RPMI7951 (cell line): Measurements from ENCODE around the gene CYSRT1. TPM values are rescaled to one million over a fixed set of nuclear protein-coding genes. Genes with fewer than 3 reads are reported as not detected.
"Not testable (repeated sequence)": the region's sequence is repeated elsewhere in the genome, so short reads cannot be mapped to it uniquely, and the experiment has no call there.

Experiments
- DNase-seq: peaks from one replicate; pipeline ENCODE4 v3.0.0-alpha.2; 2012; ENCODE audit warnings: low read depth
- total RNA-seq: library from RNA; depleted of rRNA; stranded (reverse); fragments of >200 nt; shearing (Covaris generic); gene quantifications from 2 replicates; pipeline ENCODE4 v1.2.3, GENCODE V29; 2014

The CYSRT1 gene
- total RNA-seq, 1 experiment from 2014 or later, result 0.36 TPM

DNA sequence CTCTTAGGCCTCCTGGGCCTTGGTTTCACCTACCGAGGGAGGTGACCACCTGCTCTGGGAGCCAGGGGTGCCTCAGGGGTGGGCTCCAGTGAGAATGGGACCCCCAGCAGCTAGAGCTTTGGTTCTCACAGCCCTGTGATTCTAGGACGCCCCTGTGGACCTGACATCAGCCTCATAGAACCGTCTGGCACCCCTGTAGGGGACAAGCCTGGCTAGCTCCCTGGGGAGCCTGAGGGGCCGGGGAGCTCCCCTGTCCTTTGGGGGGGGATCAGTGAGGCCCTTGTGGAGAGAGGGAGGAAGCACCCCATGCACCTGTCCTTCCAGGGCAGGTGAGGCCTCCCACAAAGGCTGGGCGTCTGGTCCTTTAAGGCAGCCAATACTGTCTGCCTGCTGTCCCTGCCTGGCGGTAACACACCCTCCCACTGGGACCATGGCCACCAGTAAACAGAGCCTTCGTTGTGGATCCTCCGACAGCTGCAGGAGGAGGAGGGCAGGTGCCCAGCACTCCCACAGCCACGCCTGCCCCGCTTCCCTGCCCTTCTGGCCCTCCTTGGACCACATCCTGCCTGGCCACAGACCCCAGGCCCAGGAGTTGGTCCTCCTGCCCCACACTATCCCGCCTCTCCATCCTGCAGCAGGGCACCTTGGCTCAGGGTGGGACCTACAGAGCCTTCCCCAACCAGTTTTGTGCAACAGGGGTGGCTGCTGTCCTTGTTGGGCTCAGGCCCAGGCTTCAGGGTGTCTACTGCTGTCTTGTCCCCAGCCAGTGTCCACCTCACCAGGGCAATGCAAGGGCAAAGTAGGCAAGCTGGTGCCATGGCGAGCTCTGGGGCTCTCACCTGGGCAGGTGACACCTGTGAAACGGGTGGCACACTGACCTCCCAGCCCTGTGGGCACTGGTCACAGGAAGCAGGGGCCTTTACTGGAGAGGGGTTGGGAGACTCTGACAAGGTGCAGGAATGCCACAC is 13.1 kb downstream of the CYSRT1 start:
- no peak for DNase-seq

DNA sequence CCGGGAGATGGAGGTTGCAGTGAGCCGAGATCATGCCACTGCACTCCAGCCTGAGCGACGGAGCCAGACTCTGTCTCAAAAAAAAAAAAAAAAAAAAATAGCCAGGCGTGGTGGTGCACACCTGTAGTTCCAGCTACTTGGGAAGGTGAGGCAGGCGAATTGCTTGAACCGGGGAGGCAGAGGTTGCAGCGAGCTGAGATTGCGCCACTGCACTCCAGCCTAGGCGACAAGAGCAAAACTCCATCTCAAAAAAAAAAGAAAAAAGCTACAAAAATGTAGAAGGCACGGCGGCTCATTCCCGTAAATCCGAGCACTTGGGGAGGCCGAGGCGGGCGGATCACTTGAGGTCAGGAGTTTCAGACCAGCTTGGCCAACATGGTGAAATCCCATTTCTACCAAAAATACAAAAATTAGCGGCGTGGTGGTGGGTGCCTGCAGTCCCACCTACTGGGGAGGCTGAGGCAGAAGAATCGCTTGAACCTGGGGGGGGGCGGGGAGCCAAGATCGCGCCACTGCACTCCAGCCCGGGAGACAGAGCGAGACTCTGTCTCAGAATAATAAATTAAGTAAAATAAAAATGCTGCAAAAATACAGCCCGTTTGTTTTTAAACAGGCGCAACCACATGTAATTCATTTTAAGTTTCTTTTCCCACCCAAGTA is 14.7 kb downstream of the CYSRT1 start:
- DNase-seq, result not testable (repeated sequence)

DNA sequence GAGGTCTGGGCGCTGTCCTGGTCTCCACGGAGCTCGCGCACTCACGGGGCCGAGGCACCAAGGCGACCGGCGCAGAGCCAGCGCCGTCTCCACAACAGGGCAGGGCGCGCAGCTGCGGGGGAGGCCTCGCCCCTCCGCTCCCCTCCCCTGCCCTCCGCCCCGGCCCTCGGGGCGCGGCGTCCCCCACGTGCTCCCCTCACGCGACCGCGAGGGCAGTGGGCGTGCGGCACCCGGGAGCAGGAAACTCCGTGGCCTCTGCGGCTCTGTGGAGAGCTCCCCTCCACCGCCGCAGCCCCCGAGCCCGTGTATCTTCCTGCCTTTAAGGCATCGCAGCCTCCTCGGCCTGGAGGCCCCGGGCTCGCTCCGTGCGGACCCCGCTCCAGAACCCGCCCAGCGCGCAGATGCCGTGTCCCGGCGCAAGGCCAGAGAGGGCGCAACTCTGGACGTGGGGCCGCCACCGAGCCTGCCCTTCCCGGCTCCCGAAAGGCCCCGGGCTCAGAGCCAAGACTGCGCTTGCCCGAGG is 15.4 kb downstream of the CYSRT1 start:
- peak; percentile 83 for DNase-seq

DNA sequence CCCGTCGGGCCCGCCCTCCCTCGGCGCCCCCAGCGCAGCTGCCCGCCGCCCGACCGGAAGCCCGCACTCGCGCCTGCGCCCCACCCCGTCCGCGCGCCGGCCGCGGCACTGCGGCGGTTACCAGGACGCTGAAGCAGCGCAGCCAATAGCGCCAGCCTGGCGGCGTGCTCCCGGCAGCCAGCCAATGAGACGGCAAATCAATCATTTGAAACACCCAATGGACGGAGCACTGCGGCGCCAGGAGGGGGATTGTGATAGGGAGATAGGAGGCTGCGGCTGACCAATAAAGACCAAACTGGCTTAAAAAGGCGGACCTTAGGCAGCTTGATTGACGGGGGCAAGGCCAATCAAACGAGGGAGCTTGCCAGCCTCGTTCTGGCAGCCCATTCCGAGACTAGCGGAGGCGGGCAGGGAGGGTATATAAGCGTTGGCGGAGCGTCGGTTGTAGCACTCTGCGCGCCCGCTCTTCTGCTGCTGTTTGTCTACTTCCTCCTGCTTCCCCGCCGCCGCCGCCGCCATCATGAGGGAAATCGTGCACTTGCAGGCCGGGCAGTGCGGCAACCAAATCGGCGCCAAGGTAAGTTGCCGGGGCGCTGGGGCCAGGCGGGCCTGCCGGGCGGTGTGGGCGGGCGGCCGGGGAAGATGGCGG is 16.0 kb downstream of the CYSRT1 start, which contains the start of gene TUBB4B:
Gene TUBB4B (plus strand): TSS at position 447 of the 649 bp plus-strand sequence. CDS start 74 bp downstream, at position 521.
- peak; percentile 100 for DNase-seq

DNA sequence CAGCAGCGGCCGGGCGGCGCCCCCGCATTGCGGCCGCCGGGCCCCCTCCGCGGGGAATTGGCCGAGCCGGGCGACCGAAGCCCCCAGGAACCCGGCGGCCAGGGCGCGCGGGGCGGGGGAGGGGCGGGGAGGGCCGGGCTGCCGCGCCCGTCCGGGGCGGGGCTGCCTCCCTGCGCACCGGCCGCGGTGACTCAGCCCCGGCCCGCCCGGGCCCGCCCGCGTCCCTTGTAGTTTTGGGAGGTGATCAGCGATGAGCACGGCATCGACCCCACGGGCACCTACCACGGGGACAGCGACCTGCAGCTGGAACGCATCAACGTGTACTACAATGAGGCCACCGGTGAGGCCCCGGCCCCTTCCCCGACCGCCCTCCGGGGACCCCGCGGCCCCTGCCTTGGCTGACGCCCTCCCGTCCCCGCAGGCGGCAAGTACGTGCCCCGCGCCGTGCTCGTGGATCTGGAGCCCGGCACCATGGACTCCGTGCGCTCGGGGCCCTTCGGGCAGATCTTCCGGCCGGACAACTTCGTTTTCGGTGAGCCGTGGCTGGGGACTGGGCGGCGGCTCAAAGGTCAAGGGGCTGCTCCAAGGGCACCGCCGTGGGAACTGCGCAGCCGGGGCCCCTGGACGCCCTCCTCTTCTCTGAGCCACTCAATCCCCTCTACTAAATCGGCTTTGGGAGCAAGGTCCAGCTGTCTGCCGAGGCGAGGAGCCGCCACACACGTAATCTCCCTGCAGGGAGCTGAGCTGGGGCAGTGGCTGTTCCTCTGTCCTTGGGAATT is 16.7 kb downstream of the CYSRT1 start:
- peak; percentile 60 for DNase-seq

DNA sequence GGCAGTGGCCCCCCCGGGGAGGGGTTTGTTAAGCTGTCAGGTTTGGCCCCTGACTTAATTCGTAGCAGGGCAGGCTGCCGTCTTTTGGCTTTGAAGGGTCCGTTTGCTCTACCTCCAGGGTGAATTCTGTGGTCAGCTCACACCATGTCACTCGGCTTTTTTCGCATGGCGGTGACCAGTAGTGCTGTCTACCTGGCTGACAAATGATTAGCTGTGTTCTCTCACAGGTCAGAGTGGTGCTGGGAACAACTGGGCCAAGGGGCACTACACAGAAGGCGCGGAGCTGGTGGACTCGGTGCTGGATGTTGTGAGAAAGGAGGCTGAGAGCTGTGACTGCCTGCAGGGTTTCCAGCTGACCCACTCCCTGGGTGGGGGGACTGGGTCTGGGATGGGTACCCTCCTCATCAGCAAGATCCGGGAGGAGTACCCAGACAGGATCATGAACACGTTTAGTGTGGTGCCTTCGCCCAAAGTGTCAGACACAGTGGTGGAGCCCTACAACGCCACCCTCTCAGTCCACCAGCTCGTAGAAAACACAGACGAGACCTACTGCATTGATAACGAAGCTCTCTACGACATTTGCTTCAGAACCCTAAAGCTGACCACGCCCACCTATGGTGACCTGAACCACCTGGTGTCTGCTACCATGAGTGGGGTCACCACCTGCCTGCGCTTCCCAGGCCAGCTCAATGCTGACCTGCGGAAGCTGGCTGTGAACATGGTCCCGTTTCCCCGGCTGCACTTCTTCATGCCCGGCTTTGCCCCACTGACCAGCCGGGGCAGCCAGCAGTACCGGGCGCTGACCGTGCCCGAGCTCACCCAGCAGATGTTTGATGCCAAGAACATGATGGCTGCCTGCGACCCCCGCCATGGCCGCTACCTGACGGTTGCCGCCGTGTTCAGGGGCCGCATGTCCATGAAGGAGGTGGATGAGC is 17.6 kb downstream of the CYSRT1 start:
- no peak for DNase-seq

DNA sequence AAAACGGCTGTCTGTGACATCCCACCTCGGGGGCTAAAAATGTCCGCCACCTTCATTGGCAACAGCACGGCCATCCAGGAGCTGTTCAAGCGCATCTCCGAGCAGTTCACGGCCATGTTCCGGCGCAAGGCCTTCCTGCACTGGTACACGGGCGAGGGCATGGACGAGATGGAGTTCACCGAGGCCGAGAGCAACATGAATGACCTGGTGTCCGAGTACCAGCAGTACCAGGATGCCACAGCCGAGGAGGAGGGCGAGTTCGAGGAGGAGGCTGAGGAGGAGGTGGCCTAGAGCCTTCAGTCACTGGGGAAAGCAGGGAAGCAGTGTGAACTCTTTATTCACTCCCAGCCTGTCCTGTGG is 18.3 kb downstream of the CYSRT1 start:
- not testable (repeated sequence) for DNase-seq

DNA sequence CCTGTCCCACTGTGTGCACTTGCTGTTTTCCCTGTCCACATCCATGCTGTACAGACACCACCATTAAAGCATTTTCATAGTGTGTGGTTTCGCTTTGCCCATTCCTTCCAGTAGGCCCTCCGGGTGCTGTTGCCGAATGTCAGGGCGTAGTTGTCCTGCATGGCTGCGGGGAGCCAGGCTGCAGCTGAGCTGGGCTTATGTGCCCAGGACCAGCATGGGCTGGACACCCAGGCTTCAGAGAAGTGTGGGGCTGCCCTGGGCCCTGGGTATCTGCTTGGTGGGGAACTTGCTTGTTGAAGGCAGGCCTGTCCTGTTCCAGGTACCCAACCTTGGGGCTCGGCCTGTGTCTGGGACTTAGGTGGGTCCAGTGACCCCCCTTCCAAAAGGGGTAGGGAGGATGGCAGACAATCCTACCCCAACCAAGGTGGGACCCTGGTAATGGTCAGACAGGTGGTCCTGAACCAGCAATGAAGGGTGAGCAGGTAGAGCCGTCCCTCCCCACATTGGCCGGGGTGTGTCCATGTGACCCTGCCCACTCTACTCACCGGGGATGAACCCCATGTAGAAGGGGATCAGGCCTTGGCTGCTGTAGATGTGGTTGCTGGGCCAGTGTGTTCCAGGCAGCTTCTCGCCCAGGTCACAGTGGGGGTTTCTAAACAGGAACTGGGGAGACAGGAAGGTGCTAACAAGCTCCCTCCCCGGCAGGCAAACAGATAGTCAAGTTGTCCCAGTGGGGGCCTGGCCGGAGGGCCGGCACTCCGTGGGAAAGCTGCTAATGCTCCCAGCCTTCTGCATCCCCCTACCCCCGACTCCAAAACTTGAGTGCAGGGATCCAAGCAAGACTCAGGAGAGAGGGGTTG is 18.9 kb downstream of the CYSRT1 start:
- no peak for DNase-seq

DNA sequence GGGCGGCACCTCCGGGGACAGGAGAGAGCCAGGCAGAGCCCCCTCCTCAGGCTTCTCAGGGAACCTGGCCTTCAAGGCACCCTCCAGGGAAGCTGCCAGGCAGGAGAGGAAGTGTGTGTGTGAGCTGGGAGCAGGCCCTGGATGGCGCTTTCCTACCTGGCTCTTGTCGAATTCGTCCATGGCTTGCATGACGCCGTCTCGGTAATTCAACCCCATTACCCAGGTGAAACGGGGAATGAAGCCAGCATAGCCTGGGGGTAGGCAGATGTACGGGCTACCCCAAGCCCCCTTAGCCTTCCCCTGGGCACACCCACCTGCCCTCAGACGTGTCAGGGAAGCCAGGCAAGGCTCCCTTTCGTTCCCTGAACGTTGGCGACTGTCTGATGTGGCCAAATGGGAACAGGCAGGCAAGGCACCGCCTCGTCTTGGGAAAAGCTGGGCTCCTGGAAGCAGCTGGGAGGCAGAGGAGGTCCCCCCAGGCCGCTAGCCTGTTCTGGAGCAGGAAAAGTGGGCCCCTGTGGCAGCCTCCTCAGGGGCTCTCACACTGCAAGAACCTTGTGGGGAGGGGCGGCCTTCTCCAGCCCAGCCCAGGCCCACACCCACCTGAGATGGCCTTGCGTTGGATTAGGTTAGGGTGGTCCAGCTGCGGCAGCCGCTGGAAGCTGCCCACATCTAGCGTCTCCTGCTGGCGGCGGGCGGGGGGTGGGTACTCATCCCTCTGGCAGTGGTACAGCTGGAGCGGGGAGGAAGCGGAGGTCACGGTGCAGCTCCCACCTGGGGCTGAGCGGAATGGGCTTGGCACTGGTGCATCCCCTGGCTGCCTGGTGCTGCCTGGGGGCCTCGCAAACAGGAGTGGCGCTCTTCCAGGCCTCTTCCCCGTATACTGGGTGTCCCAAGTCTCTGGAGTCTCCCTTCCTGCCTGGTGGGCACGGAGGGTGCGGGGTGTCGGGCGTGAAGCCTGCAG is 19.8 kb downstream of the CYSRT1 start:
- peak; percentile 33 for DNase-seq

DNA sequence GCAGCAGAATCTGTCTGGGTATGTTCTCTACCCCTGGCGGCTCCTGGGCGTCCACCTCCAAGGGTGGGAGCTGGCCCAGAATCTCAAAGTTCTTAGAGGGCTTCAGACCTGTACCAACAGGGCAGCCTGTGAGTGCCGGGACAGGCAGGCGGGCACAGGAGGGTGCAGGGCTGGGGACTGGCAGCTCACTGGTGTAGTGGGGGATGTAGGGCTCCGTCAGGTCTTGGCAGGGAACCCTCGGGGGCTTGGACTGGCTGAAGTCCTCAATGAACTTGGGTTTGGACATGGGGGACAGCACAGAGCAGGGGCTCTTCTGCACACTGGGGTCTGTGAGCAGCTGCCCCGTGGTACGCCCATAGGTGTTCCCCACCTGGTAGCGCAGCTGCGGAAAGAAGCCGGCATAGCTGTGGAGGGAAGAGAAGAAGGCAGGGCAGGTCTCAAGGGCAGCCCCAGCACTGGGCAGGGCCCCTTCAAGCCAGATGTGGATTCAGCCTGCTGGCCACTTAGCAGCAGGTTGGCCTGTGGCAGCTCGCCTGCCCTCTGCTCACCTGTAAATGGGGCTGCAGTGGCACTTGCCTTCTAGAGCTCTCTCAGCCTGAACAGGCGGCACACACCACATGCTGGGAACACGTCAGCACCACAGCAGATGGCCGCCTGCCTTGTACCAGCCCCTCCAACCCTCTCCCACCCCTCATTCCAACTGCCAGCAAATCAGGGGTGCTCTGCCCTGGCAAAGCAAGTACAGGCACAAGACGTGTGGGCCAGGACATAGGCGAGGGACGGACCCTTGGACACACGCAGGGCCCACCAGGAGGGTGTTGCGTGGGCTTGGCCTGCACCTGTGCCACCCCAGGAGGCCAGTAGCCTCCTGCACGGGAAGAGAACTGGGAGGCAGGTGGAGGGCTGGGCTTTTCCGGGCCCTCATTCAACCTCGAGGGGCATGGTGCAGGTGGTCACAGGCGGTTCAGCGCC is 20.8 kb downstream of the CYSRT1 start:
- no peak for DNase-seq

DNA sequence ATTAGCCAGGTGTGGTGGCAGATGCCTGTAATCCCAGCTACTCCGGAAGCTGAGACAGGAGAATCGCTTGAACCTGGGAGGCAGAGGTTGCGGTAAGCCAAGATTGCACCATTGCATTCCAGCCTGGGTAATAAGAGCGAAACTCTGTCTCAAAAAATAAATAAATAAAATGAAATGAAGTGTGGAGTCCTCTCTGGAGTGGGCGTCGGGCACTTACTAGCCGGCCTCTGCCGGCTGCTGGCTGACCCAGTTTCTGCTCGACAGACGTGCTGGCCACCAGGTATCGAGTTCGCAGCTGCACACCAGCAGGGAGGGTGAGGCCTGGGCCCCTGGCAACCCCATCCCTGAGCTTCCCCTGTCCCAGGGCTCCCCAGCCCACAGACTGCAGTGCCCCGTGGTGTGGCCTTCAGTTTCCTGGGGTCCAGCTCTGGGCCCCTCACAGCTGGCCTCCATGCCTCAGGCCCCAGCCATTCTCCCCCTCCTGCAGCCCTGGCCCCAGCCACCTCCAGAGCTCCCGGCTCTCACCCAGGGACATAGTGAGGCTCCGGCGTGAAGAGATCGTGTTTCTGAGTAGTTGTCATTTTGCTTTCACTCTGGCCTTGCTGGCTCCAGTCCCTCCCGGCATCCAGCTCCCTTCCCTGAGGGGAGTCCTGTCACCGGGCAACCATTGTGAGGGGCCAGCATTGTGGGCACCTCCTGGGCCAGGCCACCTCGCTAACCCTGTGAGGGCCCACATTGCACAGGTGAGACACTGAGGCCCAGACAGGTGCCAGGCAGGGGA is 22.4 kb downstream of the CYSRT1 start:
- DNase-seq, result no peak

DNA sequence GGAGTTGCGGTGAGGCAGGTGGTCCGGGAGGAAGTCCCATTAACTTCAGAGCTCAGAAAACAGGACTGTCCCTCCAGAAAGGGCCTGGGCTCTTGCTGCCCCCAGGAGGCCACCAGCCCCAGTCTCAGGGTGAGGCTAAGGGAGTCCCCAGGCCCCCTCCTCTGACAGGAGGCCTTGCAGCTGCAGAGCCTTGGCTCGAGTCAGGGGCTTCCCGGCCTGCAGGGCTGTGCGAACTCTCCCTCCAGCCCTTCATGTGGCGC is 22.9 kb downstream of the CYSRT1 start:
- DNase-seq, result no peak

DNA sequence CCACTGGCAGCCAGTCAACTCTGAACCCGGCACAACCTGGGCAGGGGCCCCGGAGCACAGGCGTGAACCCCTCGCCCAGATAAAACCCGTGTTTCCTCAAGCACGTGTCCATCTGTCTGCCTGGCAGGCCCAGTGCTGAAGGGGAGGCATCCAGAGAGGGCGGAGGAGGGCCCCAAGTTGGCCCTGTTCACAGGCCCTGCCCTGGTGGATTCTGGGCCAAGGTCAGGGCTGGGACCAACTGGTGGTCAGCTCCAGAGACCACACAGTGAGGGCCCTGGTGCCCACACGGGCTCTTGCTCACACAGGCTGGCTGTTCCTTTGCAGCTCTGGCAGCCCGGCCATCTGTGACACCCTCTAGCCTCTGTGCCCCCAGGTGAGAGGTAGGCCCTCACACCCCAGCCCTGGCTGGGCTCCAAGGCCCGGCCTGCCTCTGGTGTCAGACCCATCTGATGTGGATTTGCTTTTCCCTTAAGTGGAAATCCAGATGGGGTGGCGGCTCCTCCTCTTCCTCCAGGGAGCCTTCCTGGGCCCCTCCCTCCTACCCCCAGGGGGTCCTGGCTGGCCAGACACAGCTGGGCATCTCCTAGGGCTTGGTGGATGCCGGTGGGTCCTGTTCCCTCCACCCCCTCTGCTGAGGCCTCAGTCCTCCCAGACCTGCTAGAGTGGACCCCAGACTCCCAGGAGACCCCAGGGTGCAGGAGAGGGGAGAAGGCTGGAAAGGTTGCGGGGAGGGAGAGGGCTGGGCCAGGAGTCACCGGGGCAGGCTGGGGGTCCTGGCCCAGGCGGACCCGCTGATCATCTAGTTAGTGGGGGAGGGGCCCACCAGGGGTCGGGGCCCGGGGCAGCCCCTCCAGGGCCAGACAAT is 25.6 kb downstream of the CYSRT1 start:
- no peak for DNase-seq

DNA sequence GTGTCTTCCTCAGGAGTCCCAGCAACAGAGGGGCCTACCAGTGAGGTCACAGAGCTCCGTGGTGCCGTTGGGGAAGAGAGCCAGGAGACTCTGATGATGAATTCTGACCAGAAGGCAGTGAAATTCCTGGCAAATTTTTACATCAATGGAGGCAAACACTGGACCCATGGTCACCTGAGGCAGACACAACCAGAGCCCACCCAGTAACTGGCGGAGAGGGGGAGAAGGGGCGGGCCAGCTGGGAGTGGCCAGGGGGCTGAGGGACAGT is 26.2 kb downstream of the CYSRT1 start, which contains the start of gene STPG3:
Gene STPG3 (plus strand): TSS at position 93 of the 268 bp plus-strand sequence. CDS start 1 bp downstream, at position 94.
- DNase-seq, result no peak

DNA sequence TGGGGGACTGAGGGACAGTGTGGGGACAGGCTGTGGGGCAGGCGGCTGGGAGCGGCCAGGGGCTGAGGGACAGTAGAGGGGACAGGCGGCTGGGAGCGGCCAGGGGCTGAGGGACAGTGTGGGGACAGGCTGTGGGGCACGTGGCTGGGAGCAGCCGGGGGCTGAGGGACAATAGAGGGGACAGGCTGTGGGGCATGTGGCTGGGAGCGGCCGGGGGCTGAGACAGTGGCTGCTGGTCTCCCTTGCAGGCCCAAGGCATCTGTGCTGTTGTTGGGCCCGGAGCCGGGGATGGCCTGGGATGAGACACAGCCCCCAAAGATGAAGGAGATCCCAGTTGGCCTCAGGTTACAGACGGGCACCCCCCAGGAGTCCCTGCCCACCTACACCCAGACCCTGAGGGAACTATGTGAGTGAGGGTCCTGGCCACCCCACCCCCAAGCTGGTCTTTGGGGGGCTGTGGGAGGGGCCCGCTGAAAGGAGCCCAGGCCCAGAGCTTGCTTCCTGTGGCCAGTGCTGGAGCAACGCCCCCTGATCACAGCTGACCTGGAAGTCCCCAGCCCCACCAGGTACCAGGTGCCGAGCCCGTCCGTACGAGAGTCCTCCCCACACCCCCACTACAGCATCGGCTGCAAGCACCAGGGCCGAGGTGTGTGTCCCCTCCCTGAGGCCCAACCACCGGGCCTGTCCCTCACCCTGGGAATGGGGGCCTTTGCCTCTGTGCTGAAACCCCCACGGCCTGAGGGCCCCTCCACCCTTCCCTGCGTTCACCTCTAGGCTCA is 26.7 kb downstream of the CYSRT1 start:
- DNase-seq, result no peak
